A549 (cell line): ENCODE results near the gene SPPL3. TPM values are rescaled to one million over a fixed set of nuclear protein-coding genes. Genes with fewer than 3 reads are reported as not detected.

Experiments used
- ATAC-seq, 2 experiments: fragments of 200-7000 bp in 1 of 2; fragments of >200 bp in 1 of 2; cut with Nextera tagmentation in 1 of 2; cut with Tn5 transposase in 1 of 2; 3 replicates each; pipeline versions ENCODE4 v1.8.0 to v1.9.1; 2018 to 2020; ENCODE audit warnings: mild to moderate bottlenecking in 1 of 2, moderate library complexity in 1 of 2
- CTCF ChIA-PET: fragments of 300-600 bp; sonication (Branson Sonifier 250); formaldehyde crosslinking; extraction: SDS; loops from one replicate; lab custom pipeline; 2021; ENCODE audit warnings: antibody characterized with exemption, inconsistent platforms; lab: Yijun Ruan, JAX
- POLR2A ChIA-PET: fragments of 350-600 bp; formaldehyde crosslinking; extraction: SDS; loops from one replicate; lab custom pipeline; 2021; ENCODE audit warnings: antibody characterized with exemption, inconsistent platforms; lab: Yijun Ruan, JAX
- DNase-seq, 2 experiments: peaks; one replicate each; pipeline versions ENCODE4 v3.0.0 to v3.0.0-alpha.2; 2011 to 2016; ENCODE audit warnings: low read depth in 1 of 2, low spot score in 1 of 2
- FAIRE-seq: peaks from 2 replicates; lab custom pipeline; 2011; peaks lifted over from hg19 to GRCh38; lab: Jason Lieb, UNC
- H3K27ac ChIP-seq, 2 experiments: fragments of >200 bp; sonication (Bioruptor Twin); formaldehyde crosslinking; 3 replicates each; pipeline ENCODE4 v1.5.1; 2016 to 2017
- H3K4me1 ChIP-seq: fragments of >200 bp; sonication (Bioruptor Twin); formaldehyde crosslinking; 3 replicates; pipeline ENCODE4 v1.6.1; 2016
- H3K4me2 ChIP-seq: fragments of >200 bp; sonication (Bioruptor Twin); formaldehyde crosslinking; 3 replicates; pipeline ENCODE4 v1.6.1; 2016
- H3K4me3 ChIP-seq: fragments of >200 bp; sonication (Bioruptor Twin); formaldehyde crosslinking; 3 replicates; pipeline ENCODE4 v1.5.1; 2016
- H3K9me3 ChIP-seq: fragments of >200 bp; sonication (Bioruptor Twin); formaldehyde crosslinking; 3 replicates; pipeline ENCODE4 v1.6.1; 2016
- ATOH8 ChIP-seq: fragments of 250-450 bp; sonication (Bioruptor Pico); IDR thresholded peaks from 2 replicates; pipeline ENCODE4 v1.5.0; 2020; ENCODE audit warnings: low read depth, mild to moderate bottlenecking, moderate library complexity
- CBX2 ChIP-seq: fragments of 200-600 bp; sonication (generic); IDR thresholded peaks from 2 replicates; pipeline ENCODE4 v1.6.1; 2016; ENCODE audit warnings: low read depth, mild to moderate bottlenecking, borderline replicate concordance
- CTCF ChIP-seq: fragments of >200 bp; sonication (Bioruptor Twin); formaldehyde crosslinking; IDR thresholded peaks from 3 replicates; pipeline ENCODE4 v1.5.1; 2016
- EHMT2 ChIP-seq: fragments of 200-600 bp; sonication (generic); IDR thresholded peaks from 2 replicates; pipeline ENCODE4 v1.6.1; 2016; ENCODE audit warnings: antibody characterized with exemption, low read depth, mild to moderate bottlenecking, moderate library complexity
- GATA3 ChIP-seq: IDR thresholded peaks from 2 replicates; pipeline ENCODE4 v1.6.1; 2012; ENCODE audit warnings: borderline replicate concordance
- HDAC2 ChIP-seq: fragments of 200-600 bp; sonication (generic); IDR thresholded peaks from 2 replicates; pipeline ENCODE4 v1.6.1; 2016
- HMGXB4 ChIP-seq: fragments of 250-450 bp; sonication (Bioruptor Pico); IDR thresholded peaks from 2 replicates; pipeline ENCODE4 v1.5.0; 2021; ENCODE audit warnings: mild to moderate bottlenecking, moderate library complexity, borderline replicate concordance
- HOXA7 ChIP-seq: fragments of 250-450 bp; sonication (Bioruptor Pico); IDR thresholded peaks from 2 replicates; pipeline ENCODE4 v1.5.0; 2020; ENCODE audit warnings: mild to moderate bottlenecking, moderate library complexity
- HOXB13 ChIP-seq: fragments of 250-450 bp; sonication (Bioruptor Pico); IDR thresholded peaks from 2 replicates; pipeline ENCODE4 v1.5.0; 2020; ENCODE audit warnings: low read depth, mild to moderate bottlenecking, moderate library complexity
- MAFK ChIP-seq: fragments of 450-650 bp; IDR thresholded peaks from 2 replicates; pipeline ENCODE4 v1.6.1; 2014; ENCODE audit not compliant: partially characterized antibody
- PHF8 ChIP-seq: fragments of 200-600 bp; sonication (generic); IDR thresholded peaks from 2 replicates; pipeline ENCODE4 v1.6.1; 2016; ENCODE audit warnings: low read depth, mild to moderate bottlenecking, antibody characterized with exemption, moderate library complexity, borderline replicate concordance
- POLR2AphosphoS2 ChIP-seq: conservative IDR thresholded peaks from 2 replicates; pipeline ENCODE4 v1.6.1; 2012; ENCODE audit warnings: low read length, improper control_type of control experiment, inconsistent platforms
- RARB ChIP-seq: fragments of 250-450 bp; sonication (Bioruptor Pico); IDR thresholded peaks from 2 replicates; pipeline ENCODE4 v1.8.0; 2021; ENCODE audit warnings: mild to moderate bottlenecking, moderate library complexity
- REST ChIP-seq: fragments of 200-600 bp; sonication (generic); IDR thresholded peaks from 2 replicates; pipeline ENCODE4 v1.6.1; 2016; ENCODE audit warnings: antibody characterized with exemption, mild to moderate bottlenecking, moderate library complexity
- RFX5 ChIP-seq: fragments of 450-650 bp; IDR thresholded peaks from 2 replicates; pipeline ENCODE4 v1.7.1; 2014; ENCODE audit warnings: antibody characterized with exemption, mild to moderate bottlenecking, moderate library complexity
- SMC3 ChIP-seq: fragments of >200 bp; sonication (Bioruptor Twin); formaldehyde crosslinking; IDR thresholded peaks from 3 replicates; pipeline ENCODE4 v1.6.1; 2018; ENCODE audit warnings: inconsistent platforms
- SREBF2 ChIP-seq: fragments of 450-650 bp; IDR thresholded peaks from 2 replicates; pipeline ENCODE4 v1.6.1; 2014; ENCODE audit warnings: mild to moderate bottlenecking, moderate library complexity
- TFCP2L1 ChIP-seq: fragments of 250-450 bp; sonication (Bioruptor Pico); IDR thresholded peaks from 2 replicates; pipeline ENCODE4 v1.5.0; 2021; ENCODE audit warnings: mild to moderate bottlenecking
- ZC3H11A ChIP-seq: fragments of 450-650 bp; IDR thresholded peaks from 2 replicates; pipeline ENCODE4 v1.6.1; 2014; ENCODE audit warnings: antibody characterized with exemption, mild to moderate bottlenecking
- WGBS: methylation state at CpG from one replicate; pipeline ENCODE4 v1.1.6; 2017; ENCODE audit errors: missing lambda C conversion rate; 5-methylcytosine and 5-hydroxymethylcytosine counted together
- polyA plus RNA-seq, 4 experiments: library from polyadenylated mRNA; depleted of rRNA in 3 of 4; stranded (reverse); fragments of >200 nt; fragmentation: RNase III in 1 of 4; extraction: RNeasy Plus Mini Kit Qiagen cat#74134 plus additional on column Dnase treatment in 1 of 4; gene quantifications; 2 replicates in 3 of 4; 3 replicates in 1 of 4; pipeline ENCODE4 v1.2.3, GENCODE V29; 2011 to 2017
- TF ChIP-seq, protein P1 (sequence below): fragments of 150-350 bp; IDR thresholded peaks from 2 replicates; pipeline ENCODE4 v1.6.1; 2014; ENCODE audit warnings: low read depth, mild to moderate bottlenecking, low read length
- TF ChIP-seq, protein P2 (sequence below): fragments of 450-650 bp; IDR thresholded peaks from 2 replicates; pipeline ENCODE4 v1.6.1; 2014; ENCODE audit warnings: antibody characterized with exemption

SPPL3 gene
- polyA plus RNA-seq, 2 of the 4 experiments (the other 2 are of a cell fraction) = 25.0 to 26.6 TPM

GRCh38 chr12:120909633-120910298 is 5.6 kb upstream of the SPPL3 start (continued):
- no peak for TF ChIP-seq REST
- TF ChIP-seq RARB (CRISPR knock-in tag) = no peak
- no peak for TF ChIP-seq HMGXB4 (CRISPR knock-in tag)
- TF ChIP-seq TFCP2L1 = no peak

DNA sequence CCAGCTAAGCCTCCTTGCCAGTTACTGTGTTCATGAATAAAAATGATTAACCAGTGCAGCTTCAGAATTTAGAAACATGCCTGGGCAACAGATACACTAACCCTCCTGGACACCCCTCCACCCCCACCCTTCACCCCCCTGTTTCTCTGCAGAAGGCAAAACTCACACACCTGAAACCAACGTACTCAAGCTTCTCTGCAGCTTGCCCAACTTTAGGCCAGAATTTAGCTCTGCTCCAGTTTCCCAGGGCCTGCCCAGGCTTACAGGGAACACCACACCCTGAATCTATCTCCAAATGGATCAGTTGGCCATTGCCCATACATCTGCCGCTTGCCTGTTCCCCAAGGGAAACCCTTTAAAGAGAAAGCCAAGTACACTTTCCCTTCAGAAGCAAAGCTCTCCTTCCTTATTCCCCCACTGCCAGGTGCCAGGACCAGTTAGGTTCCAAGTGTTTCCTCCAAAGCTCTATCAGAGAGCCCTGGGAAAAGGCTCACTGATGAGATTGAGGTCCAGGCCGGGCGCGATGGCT is 1.8 kb upstream of the SPPL3 start:
- POLR2A ChIA-PET = no interaction called here
- no peak for TF ChIP-seq EHMT2
- no peak for TF ChIP-seq CBX2
- TF ChIP-seq, protein P1, sequence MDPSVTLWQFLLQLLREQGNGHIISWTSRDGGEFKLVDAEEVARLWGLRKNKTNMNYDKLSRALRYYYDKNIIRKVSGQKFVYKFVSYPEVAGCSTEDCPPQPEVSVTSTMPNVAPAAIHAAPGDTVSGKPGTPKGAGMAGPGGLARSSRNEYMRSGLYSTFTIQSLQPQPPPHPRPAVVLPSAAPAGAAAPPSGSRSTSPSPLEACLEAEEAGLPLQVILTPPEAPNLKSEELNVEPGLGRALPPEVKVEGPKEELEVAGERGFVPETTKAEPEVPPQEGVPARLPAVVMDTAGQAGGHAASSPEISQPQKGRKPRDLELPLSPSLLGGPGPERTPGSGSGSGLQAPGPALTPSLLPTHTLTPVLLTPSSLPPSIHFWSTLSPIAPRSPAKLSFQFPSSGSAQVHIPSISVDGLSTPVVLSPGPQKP = no peak
- TF ChIP-seq SMC3 = no peak
- TF ChIP-seq RFX5 = no peak
- no peak for TF ChIP-seq HOXA7 (CRISPR knock-in tag)
- no peak for TF ChIP-seq ZC3H11A
- TF ChIP-seq TFCP2L1 = no peak
- TF ChIP-seq MAFK = no peak
- TF ChIP-seq HDAC2 = no peak
- TF ChIP-seq GATA3 = no peak
- no peak for TF ChIP-seq CTCF
- TF ChIP-seq, protein P2, sequence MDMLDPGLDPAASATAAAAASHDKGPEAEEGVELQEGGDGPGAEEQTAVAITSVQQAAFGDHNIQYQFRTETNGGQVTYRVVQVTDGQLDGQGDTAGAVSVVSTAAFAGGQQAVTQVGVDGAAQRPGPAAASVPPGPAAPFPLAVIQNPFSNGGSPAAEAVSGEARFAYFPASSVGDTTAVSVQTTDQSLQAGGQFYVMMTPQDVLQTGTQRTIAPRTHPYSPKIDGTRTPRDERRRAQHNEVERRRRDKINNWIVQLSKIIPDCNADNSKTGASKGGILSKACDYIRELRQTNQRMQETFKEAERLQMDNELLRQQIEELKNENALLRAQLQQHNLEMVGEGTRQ = no peak
- no peak for TF ChIP-seq PHF8
- no peak for TF ChIP-seq HOXB13 (CRISPR knock-in tag)
- TF ChIP-seq ATOH8 = no peak
- TF ChIP-seq SREBF2 = no peak
- no peak for TF ChIP-seq POLR2AphosphoS2
- TF ChIP-seq, all 56 proteins: peak for 0
- Histone ChIP-seq H3K4me2 (no peak overlapping the region), H3K4me3 (no peak overlapping the region), H3K4me1 (peaks cover 12% of the 10 kb centered on the region; the same call in 2 of the 3 replicates), H3K9me3 (no peaks in the 10 kb centered on the region), H3K27ac (no peak overlapping the region)
- no peak for ATAC-seq
- FAIRE-seq = no peak
- no peak for DNase-seq
- WGBS = 85% methylated on average over 5 of the region's 5 CpGs
- CTCF ChIA-PET = interaction anchor here (0.7 to 1.5 kb wide), 5 partner anchors 11 to 276 kb away, joined by 3 to 6 read pairs (median 4); no protein-coding TSS in a partner anchor
